Right lobe of liver (tissue), 4 donors: ENCODE results near the gene KIF5C.

Experiments
- POLR2A ChIP-seq: fragments of 450-650 bp; IDR thresholded peaks from one replicate; pipeline ENCODE4 v1.6.1; 2017; ENCODE audit warnings: antibody characterized with exemption, mild to moderate bottlenecking
- TF ChIP-seq, protein P1 (sequence below), 4 donors: fragments of 200-600 bp in 3 of 4; fragments of 450-650 bp in 1 of 4; IDR thresholded peaks; one replicate each; pipeline versions ENCODE4 v1.5.1 to v1.8.0; 2016 to 2022; ENCODE audit warnings: antibody characterized with exemption in 4 of 4, mild to moderate bottlenecking in 2 of 4
- donor health status: DM: no; HTN: no; CAD: no.
- donor health status: DM: no; HTN: no; CAD: no.
- donor health status: DM: no; HTN: yes; CAD: no.

GRCh38 chr2:148922062-148922461 is 47.0 kb downstream of the KIF5C start:
- TF ChIP-seq, protein P1, sequence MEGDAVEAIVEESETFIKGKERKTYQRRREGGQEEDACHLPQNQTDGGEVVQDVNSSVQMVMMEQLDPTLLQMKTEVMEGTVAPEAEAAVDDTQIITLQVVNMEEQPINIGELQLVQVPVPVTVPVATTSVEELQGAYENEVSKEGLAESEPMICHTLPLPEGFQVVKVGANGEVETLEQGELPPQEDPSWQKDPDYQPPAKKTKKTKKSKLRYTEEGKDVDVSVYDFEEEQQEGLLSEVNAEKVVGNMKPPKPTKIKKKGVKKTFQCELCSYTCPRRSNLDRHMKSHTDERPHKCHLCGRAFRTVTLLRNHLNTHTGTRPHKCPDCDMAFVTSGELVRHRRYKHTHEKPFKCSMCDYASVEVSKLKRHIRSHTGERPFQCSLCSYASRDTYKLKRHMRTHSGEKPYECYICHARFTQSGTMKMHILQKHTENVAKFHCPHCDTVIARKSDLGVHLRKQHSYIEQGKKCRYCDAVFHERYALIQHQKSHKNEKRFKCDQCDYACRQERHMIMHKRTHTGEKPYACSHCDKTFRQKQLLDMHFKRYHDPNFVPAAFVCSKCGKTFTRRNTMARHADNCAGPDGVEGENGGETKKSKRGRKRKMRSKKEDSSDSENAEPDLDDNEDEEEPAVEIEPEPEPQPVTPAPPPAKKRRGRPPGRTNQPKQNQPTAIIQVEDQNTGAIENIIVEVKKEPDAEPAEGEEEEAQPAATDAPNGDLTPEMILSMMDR (IDR thresholded peaks at IDR 0.05) = no peak
- no peak for TF ChIP-seq POLR2A
